Chondrocyte (in vitro differentiated cells): ENCODE data around the gene TLK2. TPM values are rescaled to one million over a fixed set of nuclear protein-coding genes. Genes with fewer than 3 reads are reported as not detected.

Source experiments
- DNase-seq: peaks from one replicate; pipeline ENCODE4 v3.0.0; 2021; ENCODE audit warnings: mixed read lengths, low spot score
- H3K27ac Mint-ChIP-seq: one replicate; pipeline ENCODE4 v1.8.0; 2021; ENCODE audit warnings: mild to moderate bottlenecking, moderate library complexity, mixed read lengths; ENCODE audit not compliant: unreplicated experiment
- H3K27me3 Mint-ChIP-seq: 2 replicates; pipeline ENCODE4 v1.8.0; 2021; ENCODE audit warnings: low read depth, mixed read lengths
- H3K36me3 Mint-ChIP-seq: 2 replicates; pipeline ENCODE4 v1.8.0; 2021; ENCODE audit warnings: low read depth, mixed read lengths
- H3K4me1 Mint-ChIP-seq: 2 replicates; pipeline ENCODE4 v1.8.0; 2021; ENCODE audit warnings: low read depth, mild to moderate bottlenecking, mixed read lengths
- H3K4me3 Mint-ChIP-seq: one replicate; pipeline ENCODE4 v1.8.0; 2021; ENCODE audit warnings: mild to moderate bottlenecking, moderate library complexity, mixed read lengths; ENCODE audit not compliant: unreplicated experiment
- H3K9me3 Mint-ChIP-seq: 2 replicates; pipeline ENCODE4 v1.8.0; 2021; ENCODE audit warnings: low read depth, mixed read lengths
- CTCF ChIP-seq: fragments of 200-600 bp; sonication (generic); IDR thresholded peaks from 2 replicates; pipeline ENCODE4 v1.5.0; 2021; ENCODE audit warnings: antibody characterized with exemption, mild to moderate bottlenecking, moderate library complexity
- total RNA-seq: library from RNA; stranded (reverse); gene quantifications from 3 replicates; pipeline ENCODE4 v1.2.1, GENCODE V29; 2021

The TLK2 gene
- total RNA-seq, 1 donor from 2014 or later = 35.5 TPM

GRCh38 chr17:62655656-62656055 lies 177.0 kb downstream of the TLK2 start:
- Mint-ChIP-seq H3K27me3 (no peaks in the 10 kb centered on the region), H3K4me1 (peaks cover 54% of the 10 kb centered on the region), H3K4me3 (no peak overlapping the region), H3K36me3 (peaks cover 6% of the 10 kb centered on the region), H3K9me3 (peaks cover 3% of the 10 kb centered on the region), H3K27ac (no peak overlapping the region)
- no peak for TF ChIP-seq CTCF
- no peak for DNase-seq

- Mint-ChIP-seq H3K27me3 (no peaks in the 10 kb centered on the region), H3K9me3 (peaks cover 8% of the 10 kb centered on the region), H3K36me3 (peaks cover 11% of the 10 kb centered on the region), H3K27ac (no peak overlapping the region), H3K4me1 (peaks cover 54% of the 10 kb centered on the region), H3K4me3 (no peak overlapping the region)
- DNase-seq = peak; percentile 6
- no peak for TF ChIP-seq CTCF
Observed at GRCh38 chr17:62656446-62656845, 177.8 kb downstream of the TLK2 start.

- DNase-seq = peak; percentile 2
- peaks cover 11% of the 10 kb centered on the region for H3K36me3 Mint-ChIP-seq
- no peak for TF ChIP-seq CTCF
- H3K9me3 Mint-ChIP-seq = peaks cover 8% of the 10 kb centered on the region
- H3K27ac Mint-ChIP-seq = peak overlapping the region; percentile 1
- no peak overlapping the region for H3K4me3 Mint-ChIP-seq
- no peaks in the 10 kb centered on the region for H3K27me3 Mint-ChIP-seq
- peaks cover 51% of the 10 kb centered on the region for H3K4me1 Mint-ChIP-seq
Observed at GRCh38 chr17:62657145-62657665, 178.6 kb downstream of the TLK2 start.

GRCh38 chr17:62657690-62658089 lies 179.1 kb downstream of the TLK2 start:
- no peak overlapping the region for H3K27ac Mint-ChIP-seq
- H3K36me3 Mint-ChIP-seq = peaks cover 11% of the 10 kb centered on the region
- no peak for TF ChIP-seq CTCF
- DNase-seq = peak; percentile 53
- H3K4me1 Mint-ChIP-seq = peaks cover 51% of the 10 kb centered on the region
- H3K27me3 Mint-ChIP-seq = no peaks in the 10 kb centered on the region
- H3K9me3 Mint-ChIP-seq = peaks cover 8% of the 10 kb centered on the region
- no peak overlapping the region for H3K4me3 Mint-ChIP-seq

GRCh38 chr17:62658136-62658920 lies 179.7 kb downstream of the TLK2 start:
- Mint-ChIP-seq H3K27me3 (no peaks in the 10 kb centered on the region), H3K4me3 (no peak overlapping the region), H3K9me3 (peaks cover 8% of the 10 kb centered on the region), H3K27ac (no peak overlapping the region), H3K36me3 (peaks cover 11% of the 10 kb centered on the region), H3K4me1 (peaks cover 51% of the 10 kb centered on the region)
- no peak for TF ChIP-seq CTCF
- DNase-seq = peak; percentile 22
